ENCODE results near the gene HMG20B. TPM values are rescaled to one million over a fixed set of nuclear protein-coding genes. Genes with fewer than 3 reads are reported as not detected.

Gene HMG20B
- total and polyA plus RNA-seq, 3 experiments from 2014 or later = 44.0 to 54.2 (median 50.6) TPM

- Histone ChIP-seq H3K9me3 (ENCODE audit: low read length) (no peaks in the 10 kb centered on the region), H3K4me3 (ENCODE audit: low read length) (peak overlapping the region; percentile 87), H3K36me3 (ENCODE audit: insufficient read depth, low read length) (no peaks in the 10 kb centered on the region), H3K27ac (ENCODE audit: low read depth, low read length) (peak overlapping the region; percentile 77), H3K27me3 (ENCODE audit: insufficient read depth, low read length, poor library complexity, severe bottlenecking) (no peaks in the 10 kb centered on the region), H3K4me1 (ENCODE audit: insufficient read depth, low read length) (peaks cover 20% of the 10 kb centered on the region)
- Mint-ChIP-seq H3K4me3 (peak overlapping the region in 6 of 7 donors; percentile 78 to 97 (median 96)), H3K36me3 (peaks cover 0 to 32% (median 3%) of the 10 kb centered on the region in 3 donors), H3K27me3 (no peaks in the 10 kb centered on the region), H3K27ac (peak overlapping the region in 7 of 8 donors; percentile 91 to 99 (median 98)), H3K9me3 (no peaks in the 10 kb centered on the region), H3K4me1 (peaks cover 26 to 36% (median 34%) of the 10 kb centered on the region in 3 donors)
- POLR2A ChIA-PET = interaction anchor here (0.5 kb wide), 1 partner anchor 476 kb away, joined by 4 read pairs; no protein-coding TSS in a partner anchor
- no peak for DNase-seq
- CTCF ChIA-PET = interaction anchor here (0.6 kb wide), 1 partner anchor 162 kb away, joined by 3 read pairs; no protein-coding TSS in a partner anchor
These were observed 54.6 kb downstream of the HMG20B start for GRCh38 chr19:3627351-3627723.

Other genes starting within 250 kb of the HMG20B start
- gene NFIC, start 206.4 kb upstream of the HMG20B start, total RNA-seq = 10 to 100 TPM; 16.1 to 19.4 TPM
- gene NFIC, start 206.4 kb upstream of the HMG20B start, polyA plus RNA-seq = 17.8 TPM
- gene SMIM24, start 92.4 kb upstream of the HMG20B start, total RNA-seq = not detected
- 0.66 TPM for gene SMIM24, start 92.4 kb upstream of the HMG20B start, polyA plus RNA-seq
- gene SMIM44, start 89.5 kb upstream of the HMG20B start, total RNA-seq = not detected
- gene SMIM44, start 89.5 kb upstream of the HMG20B start, polyA plus RNA-seq = not detected
- 10 to 100 TPM; 21.3 to 21.4 TPM for gene DOHH, start 72.3 kb upstream of the HMG20B start, total RNA-seq
- 14.0 TPM for gene DOHH, start 72.3 kb upstream of the HMG20B start, polyA plus RNA-seq
- 10 to 100 TPM; 36.7 to 36.9 TPM for gene FZR1, start 66.6 kb upstream of the HMG20B start, total RNA-seq
- gene FZR1, start 66.6 kb upstream of the HMG20B start, polyA plus RNA-seq = 14.4 TPM
- 1 to 10 TPM; 1.0 to 1.2 TPM for gene TEKTIP1, start 33.8 kb upstream of the HMG20B start, total RNA-seq
- 0.38 TPM for gene TEKTIP1, start 33.8 kb upstream of the HMG20B start, polyA plus RNA-seq
- 100 to 1,000 TPM; 114 to 119 TPM for gene MFSD12, start 15.4 kb upstream of the HMG20B start, total RNA-seq
- 48.9 TPM for gene MFSD12, start 15.4 kb upstream of the HMG20B start, polyA plus RNA-seq
- gene GIPC3, start 12.5 kb downstream of the HMG20B start, total RNA-seq = under 1 TPM; 0.33 to 0.46 TPM
- 1.8 TPM for gene GIPC3, start 12.5 kb downstream of the HMG20B start, polyA plus RNA-seq
- 1 to 10 TPM; 1.5 to 2.4 TPM for gene TBXA2R, start 33.9 kb downstream of the HMG20B start, total RNA-seq
- 7.6 TPM for gene TBXA2R, start 33.9 kb downstream of the HMG20B start, polyA plus RNA-seq
- gene CACTIN, start 53.8 kb downstream of the HMG20B start, total RNA-seq = 10 to 100 TPM; 37.2 to 39.5 TPM
- gene CACTIN, start 53.8 kb downstream of the HMG20B start, polyA plus RNA-seq = 16.8 TPM
- gene PIP5K1C, start 127.5 kb downstream of the HMG20B start, total RNA-seq = 10 to 100 TPM; 26.9 to 27.6 TPM
- gene PIP5K1C, start 127.5 kb downstream of the HMG20B start, polyA plus RNA-seq = 16.0 TPM
- gene TJP3, start 135.4 kb downstream of the HMG20B start, total RNA-seq = 1 to 10 TPM; 1.5 to 1.7 TPM
- 16.2 TPM for gene TJP3, start 135.4 kb downstream of the HMG20B start, polyA plus RNA-seq
- gene APBA3, start 188.7 kb downstream of the HMG20B start, total RNA-seq = 10 to 100 TPM; 36.3 to 39.0 TPM
- gene APBA3, start 188.7 kb downstream of the HMG20B start, polyA plus RNA-seq = 40.8 TPM
- 10 to 100 TPM; 85.0 to 95.3 TPM for gene MRPL54, start 189.7 kb downstream of the HMG20B start, total RNA-seq
- gene MRPL54, start 189.7 kb downstream of the HMG20B start, polyA plus RNA-seq = 113 TPM
- gene RAX2, start 199.3 kb downstream of the HMG20B start, total RNA-seq = not detected
- gene RAX2, start 199.3 kb downstream of the HMG20B start, polyA plus RNA-seq = not detected
- 10 to 100 TPM; 27.6 to 28.1 TPM for gene MATK, start 213.4 kb downstream of the HMG20B start, total RNA-seq
- 142 TPM for gene MATK, start 213.4 kb downstream of the HMG20B start, polyA plus RNA-seq